Kidney epithelial cell (primary cell): ENCODE data around the gene CGB5. TPM values are rescaled to one million over a fixed set of nuclear protein-coding genes. Genes with fewer than 3 reads are reported as not detected.
"Not testable (repeated sequence)": the region's sequence is repeated elsewhere in the genome, so short reads cannot be mapped to it uniquely, and the experiment has no call there.

Source experiments
- DNase-seq: peaks from one replicate; pipeline ENCODE4 v3.0.0-alpha.2; 2010; ENCODE audit warnings: low read depth
- H3K27me3 ChIP-seq: 2 replicates; pipeline ENCODE4 v1.6.0; 2011; ENCODE audit warnings: low read length; ENCODE audit not compliant: control insufficient read depth, insufficient read depth
- H3K36me3 ChIP-seq: 2 replicates; pipeline ENCODE4 v1.5.1; 2011; ENCODE audit warnings: low read length; ENCODE audit not compliant: control insufficient read depth, insufficient read depth
- H3K4me3 ChIP-seq: 2 replicates; pipeline ENCODE4 v1.5.1; 2011; ENCODE audit warnings: low read depth, mild to moderate bottlenecking, control low read depth, low read length
- CTCF ChIP-seq: IDR thresholded peaks from 2 replicates; pipeline ENCODE4 v1.5.1; 2011; ENCODE audit warnings: mild to moderate bottlenecking, moderate library complexity, low read length, control low read depth, inconsistent platforms; ENCODE audit not compliant: insufficient read depth, poor library complexity, severe bottlenecking
- total RNA-seq: library from RNA; depleted of rRNA; stranded (reverse); fragments of >200 nt; gene quantifications from 2 replicates; pipeline ENCODE4 v1.2.3, GENCODE V29; 2015

Gene CGB5
- total RNA-seq, 1 donor from 2014 or later: not detected

- TF ChIP-seq CTCF: no peak
- Histone ChIP-seq H3K36me3 (peaks cover 2% of the 10 kb centered on the region), H3K27me3 (no peaks in the 10 kb centered on the region), H3K4me3 (no peak overlapping the region)
- DNase-seq: no peak
Observed at GRCh38 chr19:49016067-49016839, 27.4 kb upstream of the CGB5 start.

- no peak for TF ChIP-seq CTCF
- DNase-seq: no peak
- Histone ChIP-seq H3K27me3 (no peaks in the 10 kb centered on the region), H3K4me3 (peak within 1 kb of the TSS; percentile 28), H3K36me3 (no peaks in the 10 kb centered on the region)
Observed at GRCh38 chr19:49017041-49017665, 26.5 kb upstream of the CGB5 start, which contains the start of gene LHB. TSS of gene LHB (minus strand) at chr19:49017091. CDS start at chr19:49017081, 10 bp downstream.

GRCh38 chr19:49017666-49018351, 25.8 kb upstream of the CGB5 start:
- TF ChIP-seq CTCF: peak; percentile 71
- Histone ChIP-seq H3K27me3 (no peaks in the 10 kb centered on the region), H3K4me3 (peak overlapping the region; percentile 28), H3K36me3 (no peaks in the 10 kb centered on the region)
- no peak for DNase-seq

GRCh38 chr19:49018388-49019241, 25.0 kb upstream of the CGB5 start:
- DNase-seq, H3K4me3 ChIP-seq, H3K27me3 ChIP-seq, H3K36me3 ChIP-seq: not testable (repeated sequence)

GRCh38 chr19:49019242-49019932, 24.3 kb upstream of the CGB5 start:
- TF ChIP-seq CTCF: peak; percentile 31
- DNase-seq: no peak
- Histone ChIP-seq H3K4me3 (peak overlapping the region; percentile 23), H3K36me3 (no peaks in the 10 kb centered on the region), H3K27me3 (no peaks in the 10 kb centered on the region)
